Ishikawa (cell line): Measurements from ENCODE around the gene BMP2K.

Source experiments
- CEBPB ChIP-seq: IDR thresholded peaks from 2 replicates; pipeline ENCODE4 v1.6.1; 2012
- EP300 ChIP-seq: IDR thresholded peaks from 2 replicates; pipeline ENCODE4 v1.6.1; 2012; ENCODE audit warnings: borderline replicate concordance
- MAX ChIP-seq: IDR thresholded peaks from 2 replicates; pipeline ENCODE4 v1.6.1; 2012
- NFIC ChIP-seq: IDR thresholded peaks from 2 replicates; pipeline ENCODE4 v1.6.1; 2012
- RAD21 ChIP-seq: IDR thresholded peaks from 2 replicates; pipeline ENCODE4 v1.6.1; 2012; ENCODE audit warnings: low read depth
- REST ChIP-seq: IDR thresholded peaks from 2 replicates; pipeline ENCODE4 v1.6.1; 2012; ENCODE audit warnings: low read depth, mild to moderate bottlenecking
- TAF1 ChIP-seq: IDR thresholded peaks from 2 replicates; pipeline ENCODE4 v1.6.1; 2012; ENCODE audit warnings: low read depth, mild to moderate bottlenecking
- TCF12 ChIP-seq: IDR thresholded peaks from 2 replicates; pipeline ENCODE4 v1.6.1; 2012; ENCODE audit warnings: low read depth
- ZBTB7A ChIP-seq: IDR thresholded peaks from 2 replicates; pipeline ENCODE4 v1.6.1; 2012; ENCODE audit warnings: low read depth

GRCh38 chr4:78889955-78890354, 113.8 kb downstream of the BMP2K start:
- TF ChIP-seq RAD21 (no peak), EP300 (no peak), TCF12 (no peak), NFIC (no peak), TAF1 (no peak), MAX (no peak), CEBPB (no peak), ZBTB7A (no peak), REST (no peak)
